HK-2 (cell line): ENCODE measurements around the gene GNAO1.

Experiments
- DNase-seq: peaks from one replicate; pipeline ENCODE4 v3.0.0-alpha.2; 2018; ENCODE audit not compliant: unreplicated experiment

Gene GNAO1

GRCh38 chr16:56198006-56198754 lies 6.9 kb downstream of the GNAO1 start:
- no peak for DNase-seq

- DNase-seq = no peak
Measured at GRCh38 chr16:56198755-56199114, 7.4 kb downstream of the GNAO1 start.

GRCh38 chr16:56199164-56199563 lies 7.9 kb downstream of the GNAO1 start:
- DNase-seq = no peak

- DNase-seq = no peak
Measured at GRCh38 chr16:56201030-56201429, 9.7 kb downstream of the GNAO1 start.

- no peak for DNase-seq
Measured at GRCh38 chr16:56202036-56202435, 10.7 kb downstream of the GNAO1 start.

- DNase-seq = peak; percentile 7
Measured at GRCh38 chr16:56203052-56203451, 11.8 kb downstream of the GNAO1 start.

GRCh38 chr16:56204816-56205215 lies 13.5 kb downstream of the GNAO1 start:
- no peak for DNase-seq

- no peak for DNase-seq
Measured at GRCh38 chr16:56206951-56207350, 15.7 kb downstream of the GNAO1 start.

GRCh38 chr16:56207421-56207820 lies 16.1 kb downstream of the GNAO1 start:
- DNase-seq = no peak

- DNase-seq = no peak
Measured at GRCh38 chr16:56211435-56211981, 20.2 kb downstream of the GNAO1 start.

- DNase-seq = no peak
Measured at GRCh38 chr16:56212144-56212543, 20.9 kb downstream of the GNAO1 start.

- no peak for DNase-seq
Measured at GRCh38 chr16:56221995-56222394, 30.7 kb downstream of the GNAO1 start.

- no peak for DNase-seq
Measured at GRCh38 chr16:56222474-56222997, 31.2 kb downstream of the GNAO1 start.

- no peak for DNase-seq
Measured at GRCh38 chr16:56225017-56225742, 33.9 kb downstream of the GNAO1 start.

GRCh38 chr16:56226187-56226586 lies 34.9 kb downstream of the GNAO1 start:
- DNase-seq = no peak

- no peak for DNase-seq
Measured at GRCh38 chr16:56226845-56227525, 35.7 kb downstream of the GNAO1 start.

GRCh38 chr16:56227936-56228335 lies 36.6 kb downstream of the GNAO1 start:
- no peak for DNase-seq

GRCh38 chr16:56228476-56228875 lies 37.2 kb downstream of the GNAO1 start:
- DNase-seq = no peak

GRCh38 chr16:56233795-56234566 lies 42.7 kb downstream of the GNAO1 start:
- no peak for DNase-seq

GRCh38 chr16:56234737-56235136 lies 43.4 kb downstream of the GNAO1 start:
- no peak for DNase-seq

GRCh38 chr16:56237451-56237930 lies 46.2 kb downstream of the GNAO1 start:
- DNase-seq = no peak
